SH-SY5Y (cell line): ENCODE results near the gene HNRNPH2.
A peak's percentile ranks its signal among the peaks of the same experiment; 100 is the strongest.

Experiments
- GATA2 ChIP-seq: IDR thresholded peaks from 2 replicates; pipeline ENCODE4 v1.6.1; 2011; ENCODE audit warnings: mild to moderate bottlenecking, low read depth, low read length
- GATA3 ChIP-seq: IDR thresholded peaks from 2 replicates; pipeline ENCODE4 v1.6.1; 2011; ENCODE audit warnings: low read depth, mild to moderate bottlenecking, low read length, moderate library complexity

Gene HNRNPH2

GRCh38 chrX:101407748-101408531 lies at the start of gene HNRNPH2, which contains the start of gene GLA:
Gene HNRNPH2, plus strand, starts transcription at chrX:101408222. Its CDS starts 3,767 bp downstream, at chrX:101411989.
Gene GLA, minus strand, starts transcription at chrX:101407925. Its CDS starts 22 bp downstream, at chrX:101407903.
- TF ChIP-seq GATA2 (no peak), GATA3 (no peak)

DNA sequence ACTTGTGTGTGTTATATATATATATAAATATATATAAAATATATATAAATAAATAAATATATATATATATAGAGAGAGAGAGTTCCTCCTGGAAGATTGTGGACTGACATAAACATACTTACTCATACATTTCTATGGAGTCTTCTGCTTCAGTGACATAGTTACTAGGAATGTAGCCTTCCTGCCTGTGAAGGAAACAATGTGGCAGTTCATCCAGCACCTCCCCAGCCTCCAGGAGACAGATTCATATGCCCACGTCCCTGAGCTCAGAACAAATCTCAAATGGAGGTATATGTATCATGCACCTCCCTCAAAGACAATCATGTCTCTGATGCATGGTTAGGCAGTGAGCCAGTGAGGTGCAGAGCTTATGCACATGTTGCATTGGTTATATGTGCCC lies 48.1 kb upstream of the HNRNPH2 start:
- TF ChIP-seq GATA2 (no peak), GATA3 (no peak)

DNA sequence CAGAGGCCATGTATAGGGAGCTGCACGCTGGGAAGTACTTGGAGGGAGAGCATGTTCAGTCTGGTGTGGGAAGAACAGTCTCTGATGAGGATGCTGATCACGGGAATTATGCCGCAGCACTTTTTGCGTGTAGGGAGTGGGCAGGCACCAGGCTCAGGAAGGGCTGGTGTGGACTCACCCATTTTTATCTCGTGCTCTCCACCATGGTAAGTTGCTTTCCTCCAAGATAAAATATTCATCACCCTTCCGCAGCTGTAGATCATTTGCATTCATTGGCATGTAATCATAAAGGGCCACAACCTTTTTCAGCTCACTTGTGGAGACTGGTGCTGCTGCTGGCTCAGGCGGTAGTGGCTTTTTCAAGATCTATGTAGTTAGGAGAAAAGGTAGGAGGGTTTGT lies 47.6 kb upstream of the HNRNPH2 start:
- no peak for TF ChIP-seq GATA2
- TF ChIP-seq GATA3 = no peak

- TF ChIP-seq GATA2 = no peak
- TF ChIP-seq GATA3 = no peak
Measured at GRCh38 chrX:101362116-101362515, 45.9 kb upstream of the HNRNPH2 start.

GRCh38 chrX:101362757-101363156 lies 45.3 kb upstream of the HNRNPH2 start:
- peak; percentile 24; the same call in 1 of the 2 replicates for TF ChIP-seq GATA2
- TF ChIP-seq GATA3 = no peak

DNA sequence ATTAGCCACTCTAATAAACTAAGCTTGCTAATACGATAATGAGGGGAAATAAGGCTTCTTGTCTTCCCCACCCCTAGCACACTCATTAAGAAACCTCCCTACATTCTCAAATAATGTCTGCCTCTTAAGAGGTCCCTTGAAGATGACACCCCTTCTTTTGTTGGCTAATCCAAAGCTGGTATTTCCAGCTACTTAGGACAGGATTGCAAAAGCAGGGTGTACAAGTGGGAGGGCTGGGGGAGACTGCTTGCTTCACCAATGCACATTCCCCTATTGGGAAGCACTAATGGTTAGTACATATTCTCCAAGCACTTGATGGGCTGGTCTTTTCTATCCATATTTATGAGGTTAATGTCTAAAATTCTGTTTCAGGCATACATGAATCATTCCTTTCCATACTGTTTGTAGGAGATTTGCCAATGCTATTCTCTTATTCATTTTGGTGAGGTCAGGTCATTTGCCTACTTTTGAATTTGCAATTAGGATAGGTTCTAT lies 42.7 kb upstream of the HNRNPH2 start:
- TF ChIP-seq GATA2 (no peak), GATA3 (no peak)

DNA sequence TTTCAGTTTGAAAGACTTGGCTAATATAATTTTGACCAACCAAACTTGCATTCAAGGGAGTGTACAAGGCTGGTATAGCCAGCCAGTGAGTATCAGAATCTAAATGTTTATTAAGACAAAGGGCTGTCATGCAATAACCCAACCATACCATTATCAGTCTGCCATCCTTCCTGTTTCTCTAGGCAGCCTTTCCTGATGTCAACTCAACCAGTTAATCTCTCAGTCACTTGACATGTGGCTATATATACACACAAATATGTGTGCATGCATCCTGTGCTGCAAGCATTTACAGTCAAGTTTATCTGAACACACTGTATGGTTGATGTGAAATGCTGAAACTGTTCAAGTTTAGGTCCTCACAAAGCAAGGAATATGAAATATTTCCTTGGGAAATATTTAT lies 39.2 kb upstream of the HNRNPH2 start:
- TF ChIP-seq GATA2 = no peak
- no peak for TF ChIP-seq GATA3

DNA sequence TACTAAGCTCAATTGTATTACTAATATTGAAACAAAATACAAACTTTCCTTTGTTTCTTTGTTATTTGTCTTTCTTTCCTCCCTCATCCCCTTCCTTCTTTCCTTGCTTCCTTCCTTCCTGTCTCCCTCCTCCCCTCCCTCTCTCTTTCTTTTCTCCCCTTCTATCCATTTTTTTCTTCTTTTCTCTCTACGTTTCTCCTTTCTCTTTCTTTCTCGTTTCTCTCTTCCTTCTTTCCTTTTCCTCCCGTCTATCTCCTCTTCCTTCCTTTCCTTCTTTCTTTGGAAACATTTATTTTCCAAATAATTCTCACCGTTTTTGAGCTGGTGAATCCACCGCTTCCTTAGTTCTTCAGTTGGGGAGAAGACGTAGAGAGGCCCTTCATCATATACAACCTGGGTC lies 38.3 kb upstream of the HNRNPH2 start:
- TF ChIP-seq GATA3 (no peak), GATA2 (no peak)

DNA sequence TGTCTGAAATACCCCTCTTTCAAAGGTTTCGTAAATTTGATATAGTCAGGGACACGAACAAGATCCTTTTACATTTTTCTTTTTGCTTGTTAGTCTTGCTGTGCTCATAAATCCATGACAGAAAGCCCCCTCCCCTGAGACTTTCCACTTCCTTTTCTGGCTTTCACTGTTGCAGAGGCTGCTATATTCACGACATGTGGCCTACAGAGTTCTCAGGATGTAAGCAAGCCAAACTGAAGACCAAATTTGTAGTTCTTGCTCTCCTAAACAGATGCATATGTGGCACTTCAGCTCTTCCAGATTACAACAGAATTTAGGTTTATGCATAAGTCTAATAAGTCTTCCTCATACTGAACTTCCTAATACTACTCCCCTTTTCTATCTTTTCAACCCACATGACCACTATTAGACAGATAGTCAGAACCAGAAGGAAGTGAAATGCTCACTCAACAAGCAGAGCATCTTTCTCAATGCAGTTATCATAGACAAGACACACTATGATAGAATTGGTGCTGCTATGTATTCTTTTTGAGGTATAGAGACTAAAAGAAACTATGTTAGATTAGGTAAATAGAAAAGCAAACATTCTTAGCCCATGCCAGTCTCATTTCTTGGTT lies 37.0 kb upstream of the HNRNPH2 start:
- no peak for TF ChIP-seq GATA2
- no peak for TF ChIP-seq GATA3

DNA sequence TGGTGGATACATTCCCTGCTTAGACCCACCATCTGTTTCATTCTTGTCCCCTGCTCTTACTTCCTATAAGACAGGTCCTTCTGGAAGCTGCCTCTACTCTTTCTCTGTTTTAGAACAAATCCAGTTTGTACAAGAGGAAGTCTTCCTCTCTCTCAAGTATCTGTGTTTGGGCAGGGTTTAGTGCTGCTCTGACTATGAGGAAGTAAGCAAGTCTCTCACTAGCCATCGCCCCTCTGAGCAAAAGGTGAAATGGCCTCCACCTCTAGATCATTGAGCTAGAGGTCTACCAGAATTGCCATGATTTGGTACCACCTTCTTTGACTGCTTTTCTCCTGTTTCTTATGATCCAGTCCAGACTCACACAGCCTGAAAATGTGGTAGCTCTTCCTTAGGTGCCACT lies 30.5 kb upstream of the HNRNPH2 start:
- TF ChIP-seq GATA3 (no peak), GATA2 (no peak)

DNA sequence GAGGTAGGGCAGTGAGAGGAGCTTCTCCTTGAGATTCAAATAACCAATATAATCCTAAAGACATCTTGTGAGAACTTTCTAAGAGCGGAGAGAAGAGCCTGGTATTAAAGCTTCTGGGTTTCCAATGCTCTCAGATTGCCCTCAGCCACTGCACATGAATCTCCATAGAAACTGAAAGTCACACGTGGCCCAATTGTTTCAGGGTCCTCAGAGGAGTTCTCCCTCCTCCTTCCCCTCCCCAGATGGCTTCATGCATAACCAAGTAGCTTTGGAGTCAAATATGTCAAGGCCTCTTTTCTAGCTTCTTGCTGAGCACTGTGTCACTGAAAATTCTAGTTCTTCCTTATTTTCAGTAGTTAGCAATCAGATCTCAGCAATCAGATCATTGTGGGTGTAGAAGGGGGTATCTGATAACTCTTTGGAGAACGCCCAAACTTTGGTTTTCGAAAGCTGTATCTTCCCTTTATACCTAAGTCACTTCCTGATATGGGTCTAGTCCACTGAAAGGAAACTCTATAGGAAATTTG lies 24.3 kb upstream of the HNRNPH2 start:
- no peak for TF ChIP-seq GATA2
- TF ChIP-seq GATA3 = no peak

GRCh38 chrX:101385026-101385684 lies 22.9 kb upstream of the HNRNPH2 start:
- no peak for TF ChIP-seq GATA3
- TF ChIP-seq GATA2 = no peak

GRCh38 chrX:101385795-101386541 lies 22.1 kb upstream of the HNRNPH2 start, which contains the start of gene BTK:
Gene BTK, minus strand, starts transcription at chrX:101386191. Its CDS starts 10,907 bp downstream, at chrX:101375284.
- no peak for TF ChIP-seq GATA2

DNA sequence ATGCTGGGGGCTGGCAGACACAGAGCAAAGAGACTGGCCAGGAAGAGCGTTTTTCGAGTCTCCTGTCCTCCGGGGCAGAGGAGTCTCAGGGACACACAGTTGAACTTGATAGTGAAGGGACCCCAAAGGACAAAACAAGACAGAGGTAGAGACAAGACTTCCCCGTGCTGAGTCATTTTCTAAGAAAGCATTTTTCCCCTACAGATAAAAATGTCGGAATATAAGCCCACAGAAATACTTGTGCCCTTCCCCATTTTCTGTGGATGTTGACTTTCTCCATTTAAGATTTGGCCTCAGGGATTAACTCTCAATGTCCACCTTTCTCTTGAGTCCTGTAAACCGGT lies 21.5 kb upstream of the HNRNPH2 start:
- TF ChIP-seq GATA2 (no peak), GATA3 (no peak)
